OCI-LY1 (cell line): ENCODE measurements around the gene ARPP19.

Experiments used
- H2AFZ ChIP-seq: fragments of 200-600 bp; sonication (generic), shearing (Covaris generic); 2 replicates; pipeline ENCODE4 v1.6.0; 2014; ENCODE audit warnings: antibody characterized with exemption, mild to moderate bottlenecking, low read length
- H3F3A ChIP-seq: fragments of 200-600 bp; sonication (generic), shearing (Covaris generic); 2 replicates; pipeline ENCODE4 v1.6.0; 2014; ENCODE audit warnings: mild to moderate bottlenecking, antibody characterized with exemption, low read length, moderate library complexity; ENCODE audit not compliant: insufficient read depth
- H3K27ac ChIP-seq: fragments of 200-600 bp; sonication (generic); 2 replicates; pipeline ENCODE4 v1.5.1; 2014; ENCODE audit warnings: low read length, mixed run types, mild to moderate bottlenecking, low read depth; ENCODE audit not compliant: poor library complexity, severe bottlenecking
- H3K27me3 ChIP-seq: fragments of 200-600 bp; sonication (generic); 2 replicates; pipeline ENCODE4 v1.6.0; 2014; ENCODE audit warnings: antibody characterized with exemption, mild to moderate bottlenecking, low read length, moderate library complexity; ENCODE audit not compliant: insufficient read depth
- H3K36me3 ChIP-seq: fragments of 200-600 bp; sonication (generic); 2 replicates; pipeline ENCODE4 v1.6.1; 2014; ENCODE audit warnings: mild to moderate bottlenecking, antibody characterized with exemption, low read length, moderate library complexity, mixed read lengths; ENCODE audit not compliant: insufficient read depth
- H3K4me1 ChIP-seq: fragments of 200-600 bp; sonication (generic); 2 replicates; pipeline ENCODE4 v1.5.1; 2014; ENCODE audit warnings: mild to moderate bottlenecking, low read length, moderate library complexity; ENCODE audit not compliant: insufficient read depth, severe bottlenecking
- H3K4me2 ChIP-seq: fragments of 200-600 bp; sonication (generic), shearing (Covaris generic); 2 replicates; pipeline ENCODE4 v1.6.1; 2014; ENCODE audit warnings: low read length
- H3K4me3 ChIP-seq: fragments of 200-600 bp; sonication (generic); 2 replicates; pipeline ENCODE4 v1.5.1; 2014; ENCODE audit warnings: low read length, low read depth, mild to moderate bottlenecking, mixed read lengths; ENCODE audit not compliant: poor library complexity, severe bottlenecking
- H3K79me2 ChIP-seq: fragments of 200-600 bp; shearing (Covaris generic); 2 replicates; pipeline ENCODE4 v1.6.1; 2016; ENCODE audit warnings: mixed run types, low read length, mixed read lengths; ENCODE audit not compliant: insufficient read depth
- H3K9ac ChIP-seq: fragments of 200-600 bp; sonication (generic), shearing (Covaris generic); 2 replicates; pipeline ENCODE4 v1.6.1; 2014; ENCODE audit warnings: mild to moderate bottlenecking, low read length, mixed read lengths
- H3K9me2 ChIP-seq: fragments of 200-600 bp; sonication (generic), shearing (Covaris generic); 2 replicates; pipeline ENCODE4 v1.6.1; 2014; ENCODE audit warnings: low read depth, mild to moderate bottlenecking, low read length, mixed read lengths
- H3K9me3 ChIP-seq: fragments of 200-600 bp; shearing (Covaris generic); 2 replicates; pipeline ENCODE4 v1.6.1; 2014; ENCODE audit warnings: low read length, mixed read lengths
- H4K20me1 ChIP-seq: fragments of 200-600 bp; sonication (generic), shearing (Covaris generic); 2 replicates; pipeline ENCODE4 v1.6.0; 2016; ENCODE audit warnings: mild to moderate bottlenecking, low read length; ENCODE audit not compliant: insufficient read depth
- CTCF ChIP-seq: fragments of 200-600 bp; sonication (generic), shearing (Covaris generic); IDR thresholded peaks from 2 replicates; pipeline ENCODE4 v1.5.1; 2017; ENCODE audit warnings: mild to moderate bottlenecking, antibody characterized with exemption, low read length, moderate library complexity, mixed read lengths
- EZH2 ChIP-seq: fragments of 200-600 bp; sonication (generic), shearing (Covaris generic); IDR thresholded peaks from 2 replicates; pipeline ENCODE4 v1.8.0; 2017; ENCODE audit warnings: borderline replicate concordance, mixed run types, mild to moderate bottlenecking, antibody characterized with exemption, low read length, moderate library complexity, mixed read lengths

The ARPP19 gene

DNA sequence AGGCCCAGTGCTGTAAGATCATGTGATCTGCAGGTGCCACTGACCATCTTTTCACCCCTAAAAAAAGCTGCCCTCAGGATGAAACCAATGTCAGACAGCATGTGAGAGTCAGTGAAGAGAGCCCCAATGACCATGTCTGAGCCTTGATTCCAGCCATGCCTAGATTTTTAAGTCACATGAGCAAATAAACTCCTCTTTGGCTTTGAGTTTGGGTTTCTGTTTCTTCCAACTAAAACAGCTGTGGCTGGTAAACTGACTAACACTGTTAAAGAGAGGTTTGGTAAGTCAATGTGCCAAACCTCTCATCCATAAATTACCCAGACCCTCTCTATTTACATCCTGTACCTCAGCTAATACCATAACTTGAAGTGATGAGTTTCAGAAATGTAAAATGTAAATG, 48.4 kb downstream of the ARPP19 start:
- Histone ChIP-seq H2AFZ (no peak overlapping the region), H3K9me3 (no peaks in the 10 kb centered on the region), H3K27me3 (no peaks in the 10 kb centered on the region), H3K79me2 (peaks cover 47% of the 10 kb centered on the region; the same call in 1 of the 2 replicates), H3F3A (no peaks in the 10 kb centered on the region; the same call in 1 of the 2 replicates), H3K27ac (no peak overlapping the region), H3K9ac (no peak overlapping the region), H3K4me1 (peaks cover 21% of the 10 kb centered on the region), H3K4me3 (no peak overlapping the region), H3K4me2 (no peak overlapping the region), H3K36me3 (no peaks in the 10 kb centered on the region), H4K20me1 (peaks cover 5% of the 10 kb centered on the region; the same call in 1 of the 2 replicates), H3K9me2 (no peaks in the 10 kb centered on the region)
- no peak for TF ChIP-seq EZH2
- TF ChIP-seq CTCF = no peak

GRCh38 chr15:52518487-52519371, 50.1 kb downstream of the ARPP19 start:
- H3F3A ChIP-seq = no peaks in the 10 kb centered on the region; the same call in 1 of the 2 replicates
- H3K79me2 ChIP-seq = peaks cover 38% of the 10 kb centered on the region; the same call in 1 of the 2 replicates
- H3K9me3 ChIP-seq = no peaks in the 10 kb centered on the region
- H3K4me1 ChIP-seq = peaks cover 21% of the 10 kb centered on the region
- H3K9ac ChIP-seq = no peak overlapping the region
- no peak overlapping the region for H2AFZ ChIP-seq
- H3K36me3 ChIP-seq = no peaks in the 10 kb centered on the region
- H3K4me2 ChIP-seq = no peak overlapping the region
- no peak overlapping the region for H3K27ac ChIP-seq
- peaks cover 5% of the 10 kb centered on the region; the same call in 1 of the 2 replicates for H4K20me1 ChIP-seq
- TF ChIP-seq EZH2 (no peak), CTCF (no peak)
- no peaks in the 10 kb centered on the region for H3K27me3 ChIP-seq
- no peaks in the 10 kb centered on the region for H3K9me2 ChIP-seq
- no peak overlapping the region for H3K4me3 ChIP-seq

GRCh38 chr15:52517014-52517413, 51.8 kb downstream of the ARPP19 start:
- no peak overlapping the region for H3K27ac ChIP-seq
- H3F3A ChIP-seq = no peaks in the 10 kb centered on the region; the same call in 1 of the 2 replicates
- no peak overlapping the region for H3K4me3 ChIP-seq
- no peak overlapping the region for H3K9ac ChIP-seq
- H3K4me2 ChIP-seq = no peak overlapping the region
- H3K36me3 ChIP-seq = no peaks in the 10 kb centered on the region
- H4K20me1 ChIP-seq = no peaks in the 10 kb centered on the region
- H3K9me3 ChIP-seq = no peaks in the 10 kb centered on the region
- H3K79me2 ChIP-seq = peaks cover 34% of the 10 kb centered on the region; the same call in 1 of the 2 replicates
- no peaks in the 10 kb centered on the region for H3K27me3 ChIP-seq
- H3K9me2 ChIP-seq = no peaks in the 10 kb centered on the region
- no peak for TF ChIP-seq EZH2
- TF ChIP-seq CTCF = no peak
- H2AFZ ChIP-seq = no peak overlapping the region
- peaks cover 20% of the 10 kb centered on the region for H3K4me1 ChIP-seq
